Astrocyte (in vitro differentiated cells and primary cell): Measurements from ENCODE around the gene NUDT16L1. TPM values are rescaled to one million over a fixed set of nuclear protein-coding genes. Genes with fewer than 3 reads are reported as not detected.

Experiments used
- DNase-seq: peaks from one replicate; pipeline ENCODE4 v3.0.0-alpha.2; 2010; ENCODE audit warnings: low read depth
- FAIRE-seq: peaks from 2 replicates; lab custom pipeline; 2011; peaks lifted over from hg19 to GRCh38; lab: Jason Lieb, UNC
- H2AFZ ChIP-seq: 2 replicates; pipeline ENCODE4 v1.6.0; 2012; ENCODE audit warnings: low read depth, low read length, inconsistent platforms
- H3K27ac ChIP-seq: 2 replicates; pipeline ENCODE4 v1.5.1; 2011; ENCODE audit warnings: low read depth, low read length, inconsistent platforms
- H3K27me3 ChIP-seq: 2 replicates; pipeline ENCODE4 v1.6.0; 2011; ENCODE audit warnings: low read length, inconsistent platforms; ENCODE audit not compliant: insufficient read depth
- H3K36me3 ChIP-seq: 2 replicates; pipeline ENCODE4 v1.5.1; 2011; ENCODE audit warnings: low read length, inconsistent platforms; ENCODE audit not compliant: insufficient read depth
- H3K4me1 ChIP-seq: 2 replicates; pipeline ENCODE4 v1.5.1; 2011; ENCODE audit warnings: low read length, inconsistent platforms; ENCODE audit not compliant: insufficient read depth
- H3K4me2 ChIP-seq: 2 replicates; pipeline ENCODE4 v1.6.0; 2012; ENCODE audit warnings: low read length, inconsistent platforms
- H3K4me3 ChIP-seq: 2 replicates; pipeline ENCODE4 v1.5.1; 2011; ENCODE audit warnings: low read depth, mild to moderate bottlenecking, low read length, inconsistent platforms; ENCODE audit not compliant: insufficient read depth
- H3K79me2 ChIP-seq: 2 replicates; pipeline ENCODE4 v1.6.0; 2012; ENCODE audit warnings: mild to moderate bottlenecking, low read length, inconsistent platforms; ENCODE audit not compliant: insufficient read depth
- H3K9ac ChIP-seq: 2 replicates; pipeline ENCODE4 v1.6.0; 2012; ENCODE audit warnings: mild to moderate bottlenecking, low read length, inconsistent platforms
- H3K9me3 ChIP-seq: 2 replicates; pipeline ENCODE4 v1.5.1; 2012; ENCODE audit warnings: low read depth, mild to moderate bottlenecking, low read length, inconsistent platforms; ENCODE audit not compliant: insufficient read depth
- H4K20me1 ChIP-seq: 2 replicates; pipeline ENCODE4 v1.6.0; 2012; ENCODE audit warnings: low read length, inconsistent platforms; ENCODE audit not compliant: insufficient read depth
- H3K27ac Mint-ChIP-seq: one replicate; pipeline ENCODE4 v1.8.0; 2021; ENCODE audit warnings: mild to moderate bottlenecking, mixed read lengths; ENCODE audit not compliant: unreplicated experiment
- H3K27me3 Mint-ChIP-seq: one replicate; pipeline ENCODE4 v1.8.0; 2021; ENCODE audit warnings: low read depth, mixed read lengths; ENCODE audit not compliant: unreplicated experiment
- H3K36me3 Mint-ChIP-seq: one replicate; pipeline ENCODE4 v1.8.0; 2021; ENCODE audit warnings: low read depth, mixed read lengths; ENCODE audit not compliant: unreplicated experiment
- H3K4me1 Mint-ChIP-seq: one replicate; pipeline ENCODE4 v1.8.0; 2021; ENCODE audit warnings: low read depth, mixed read lengths; ENCODE audit not compliant: unreplicated experiment
- H3K4me3 Mint-ChIP-seq: one replicate; pipeline ENCODE4 v1.8.0; 2021; ENCODE audit warnings: mild to moderate bottlenecking, moderate library complexity, mixed read lengths; ENCODE audit not compliant: unreplicated experiment
- H3K9me3 Mint-ChIP-seq: one replicate; pipeline ENCODE4 v1.8.0; 2021; ENCODE audit warnings: mild to moderate bottlenecking, mixed read lengths; ENCODE audit not compliant: unreplicated experiment
- CTCF ChIP-seq: IDR thresholded peaks from 2 replicates; pipeline ENCODE4 v1.5.1; 2011; ENCODE audit warnings: low read depth, mild to moderate bottlenecking, inconsistent platforms, low read length, moderate library complexity; ENCODE audit not compliant: insufficient read depth
- EZH2 ChIP-seq: IDR thresholded peaks from 2 replicates; pipeline ENCODE4 v1.6.1; 2012; ENCODE audit warnings: mild to moderate bottlenecking, low read length, inconsistent platforms; ENCODE audit not compliant: insufficient read depth
- total RNA-seq: library from RNA; stranded (reverse); gene quantifications from 2 replicates; pipeline ENCODE4 v1.2.1, GENCODE V29; 2021

NUDT16L1 gene
- total RNA-seq, 1 donor from 2014 or later: 42.2 TPM

GRCh38 chr16:4674926-4675530, 18.3 kb upstream of the NUDT16L1 start:
- H3K27ac ChIP-seq: no peak overlapping the region
- Mint-ChIP-seq H3K9me3 (no peaks in the 10 kb centered on the region), H3K36me3 (peaks cover 9% of the 10 kb centered on the region), H3K27ac (no peak overlapping the region), H3K4me3 (no peak overlapping the region), H3K4me1 (peaks cover 12% of the 10 kb centered on the region), H3K27me3 (no peaks in the 10 kb centered on the region)
- H2AFZ ChIP-seq: no peak overlapping the region
- H3K9ac ChIP-seq: no peak overlapping the region
- no peak for TF ChIP-seq CTCF
- no peak for TF ChIP-seq EZH2
- no peaks in the 10 kb centered on the region for H3K36me3 ChIP-seq
- H3K27me3 ChIP-seq: no peaks in the 10 kb centered on the region
- peaks cover 3% of the 10 kb centered on the region for H3K79me2 ChIP-seq
- no peak overlapping the region for H3K4me3 ChIP-seq
- H3K4me1 ChIP-seq: peaks cover 7% of the 10 kb centered on the region
- DNase-seq (no peak), FAIRE-seq (no peak)
- peaks cover 44% of the 10 kb centered on the region for H4K20me1 ChIP-seq
- H3K9me3 ChIP-seq: no peaks in the 10 kb centered on the region
- no peak overlapping the region for H3K4me2 ChIP-seq

DNA sequence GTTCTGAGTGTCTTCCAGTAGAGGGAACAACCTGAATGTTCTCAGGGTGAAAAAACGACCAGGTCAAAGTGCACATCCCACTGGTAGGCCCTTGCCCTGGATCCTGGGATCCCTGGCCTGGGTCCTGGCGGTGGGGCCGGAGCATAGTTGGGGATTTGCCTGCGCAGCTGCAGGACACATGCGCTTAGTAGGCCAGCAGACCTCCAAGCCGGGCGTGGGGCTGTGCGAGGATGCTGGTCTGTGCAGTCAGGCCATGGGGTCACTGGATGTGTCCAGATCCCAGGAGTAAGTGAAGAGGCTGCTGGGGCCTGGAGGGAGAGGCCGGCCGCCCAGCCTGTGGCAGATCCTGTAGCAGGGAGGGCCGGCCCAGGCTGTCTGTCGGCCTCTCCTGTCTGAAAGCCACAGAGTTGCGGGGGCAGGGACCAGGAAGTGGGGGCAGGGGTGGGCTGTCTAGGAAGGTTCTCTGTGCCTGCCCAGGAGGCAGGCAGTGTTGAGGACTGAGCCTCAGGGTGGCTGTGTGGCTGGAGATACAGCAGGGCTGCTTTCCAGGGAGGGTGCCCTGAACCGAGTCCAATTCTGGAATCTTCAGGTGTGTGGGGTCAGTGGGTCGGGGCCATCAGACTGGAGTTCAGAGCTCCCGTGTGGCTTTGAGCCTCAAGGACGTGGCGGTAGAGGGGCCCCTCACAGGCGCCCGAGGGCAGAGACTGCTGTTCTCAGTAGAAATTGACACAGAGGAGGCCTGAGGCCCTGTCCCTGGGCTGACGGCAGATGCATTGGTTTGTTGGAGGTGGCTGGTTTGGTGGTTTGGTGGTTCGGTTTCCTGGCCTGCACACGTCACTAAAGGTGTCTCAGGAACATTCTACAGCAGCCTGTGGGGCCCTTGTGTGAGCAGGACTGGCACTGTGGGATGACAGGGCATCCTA, 17.2 kb upstream of the NUDT16L1 start:
- peak overlapping the region; percentile 58 for H3K27ac Mint-ChIP-seq
- Histone ChIP-seq H4K20me1 (peaks cover 40% of the 10 kb centered on the region), H3K36me3 (no peaks in the 10 kb centered on the region), H3K4me3 (no peak overlapping the region), H3K27me3 (no peaks in the 10 kb centered on the region), H3K79me2 (peaks cover 3% of the 10 kb centered on the region), H3K9me3 (no peaks in the 10 kb centered on the region), H2AFZ (no peak overlapping the region), H3K4me1 (peaks cover 7% of the 10 kb centered on the region), H3K9ac (no peak overlapping the region), H3K4me2 (no peak overlapping the region), H3K27ac (no peak overlapping the region)
- peaks cover 12% of the 10 kb centered on the region for H3K4me1 Mint-ChIP-seq
- H3K9me3 Mint-ChIP-seq: no peaks in the 10 kb centered on the region
- no peak for FAIRE-seq
- no peak for TF ChIP-seq CTCF
- TF ChIP-seq EZH2: no peak
- H3K4me3 Mint-ChIP-seq: no peak overlapping the region
- DNase-seq: no peak
- H3K36me3 Mint-ChIP-seq: peaks cover 9% of the 10 kb centered on the region
- H3K27me3 Mint-ChIP-seq: no peaks in the 10 kb centered on the region

- DNase-seq (no peak), FAIRE-seq (no peak)
- H3K9me3 Mint-ChIP-seq: no peaks in the 10 kb centered on the region
- H3K27ac Mint-ChIP-seq: no peak overlapping the region
- H3K27me3 ChIP-seq: no peaks in the 10 kb centered on the region
- peaks cover 46% of the 10 kb centered on the region for H4K20me1 ChIP-seq
- no peak overlapping the region for H3K9ac ChIP-seq
- peaks cover 12% of the 10 kb centered on the region for H3K4me1 Mint-ChIP-seq
- H3K4me1 ChIP-seq: peaks cover 7% of the 10 kb centered on the region
- peaks cover 3% of the 10 kb centered on the region for H3K79me2 ChIP-seq
- H3K4me3 Mint-ChIP-seq: no peak overlapping the region
- no peaks in the 10 kb centered on the region for H3K9me3 ChIP-seq
- TF ChIP-seq CTCF: no peak
- no peak for TF ChIP-seq EZH2
- H3K27me3 Mint-ChIP-seq: no peaks in the 10 kb centered on the region
- peaks cover 4% of the 10 kb centered on the region for H3K36me3 Mint-ChIP-seq
- no peak overlapping the region for H2AFZ ChIP-seq
- H3K4me2 ChIP-seq: no peak overlapping the region
- H3K27ac ChIP-seq: no peak overlapping the region
- H3K4me3 ChIP-seq: no peak overlapping the region
- H3K36me3 ChIP-seq: no peaks in the 10 kb centered on the region
These were observed 16.5 kb upstream of the NUDT16L1 start for GRCh38 chr16:4676831-4677230.
